CD14-positive monocyte (primary cell): ENCODE data around the gene CFAP92. TPM values are rescaled to one million over a fixed set of nuclear protein-coding genes. Genes with fewer than 3 reads are reported as not detected.

ENCODE experiments used
- DNase-seq, 3 donors: peaks; one replicate each; pipeline ENCODE4 v3.0.0-alpha.2; 2011 to 2022
- H2AFZ ChIP-seq: 2 replicates; pipeline ENCODE4 v1.6.0; 2012; ENCODE audit warnings: mild to moderate bottlenecking, low read depth, low read length, inconsistent platforms; ENCODE audit not compliant: insufficient read depth, poor library complexity, severe bottlenecking
- H3K27ac ChIP-seq, 2 donors: 1 replicate in 1 of 2; 2 replicates in 1 of 2; pipeline ENCODE4 v1.5.1; 2012 to 2013; ENCODE audit warnings: low read length in 2 of 2, control low read depth in 1 of 2, inconsistent platforms in 1 of 2, low read depth in 1 of 2, mild to moderate bottlenecking in 1 of 2
- H3K27me3 ChIP-seq, 2 donors: one replicate each; pipeline versions ENCODE4 v1.6.0 to v1.6.1; 2011 to 2013; ENCODE audit warnings: low read length in 2 of 2; ENCODE audit not compliant: control insufficient read depth in 2 of 2, insufficient read depth in 2 of 2
- H3K36me3 ChIP-seq, 2 donors: replicated peaks in 1 of 2; 1 replicate in 1 of 2; 2 replicates in 1 of 2; pipeline versions ENCODE4 v1.5.1 to v1.6.1; 2012 to 2013; ENCODE audit warnings: low read length in 2 of 2, control low read depth in 1 of 2, inconsistent platforms in 1 of 2, mild to moderate bottlenecking in 1 of 2; ENCODE audit not compliant: insufficient read depth in 2 of 2, control insufficient read depth in 1 of 2
- H3K4me1 ChIP-seq, 2 donors: 1 replicate in 1 of 2; 2 replicates in 1 of 2; pipeline versions ENCODE4 v1.5.1 to v1.6.1; 2012 to 2013; ENCODE audit warnings: low read length in 2 of 2, control low read depth in 1 of 2, inconsistent platforms in 1 of 2, mild to moderate bottlenecking in 1 of 2, moderate library complexity in 1 of 2; ENCODE audit not compliant: insufficient read depth in 2 of 2, control insufficient read depth in 1 of 2
- H3K4me2 ChIP-seq: replicated peaks from 2 replicates; pipeline ENCODE3; 2012; ENCODE audit warnings: low read length, moderate library complexity, mild to moderate bottlenecking; ENCODE audit not compliant: poor library complexity, severe bottlenecking; ENCODE audit errors: extremely low read depth
- H3K4me3 ChIP-seq, 3 experiments: fragments of 200-600 bp in 1 of 3; sonication (generic) in 1 of 3; replicated peaks in 1 of 3; 1 replicate in 2 of 3; 2 replicates in 1 of 3; pipeline ENCODE4 v1.5.1; 2011 to 2013; ENCODE audit warnings: low read length in 3 of 3, mild to moderate bottlenecking in 3 of 3, control low read depth in 2 of 3, low read depth in 2 of 3, inconsistent platforms in 1 of 3, moderate library complexity in 1 of 3
- H3K79me2 ChIP-seq: 2 replicates; pipeline ENCODE4 v1.6.0; 2012; ENCODE audit warnings: mild to moderate bottlenecking, control low read depth, inconsistent platforms, low read length, moderate library complexity; ENCODE audit not compliant: insufficient read depth
- H3K9ac ChIP-seq: 2 replicates; pipeline ENCODE4 v1.6.0; 2017; ENCODE audit warnings: low read length, mild to moderate bottlenecking; ENCODE audit not compliant: insufficient read depth, poor library complexity, severe bottlenecking
- H3K9me3 ChIP-seq, 2 donors: replicated peaks in 1 of 2; 1 replicate in 1 of 2; 2 replicates in 1 of 2; pipeline versions ENCODE4 v1.5.1 to v1.6.1; 2012 to 2013; ENCODE audit warnings: low read length in 2 of 2, control low read depth in 1 of 2; ENCODE audit not compliant: control insufficient read depth in 1 of 2, insufficient read depth in 1 of 2
- H4K20me1 ChIP-seq: 2 replicates; pipeline ENCODE4 v1.6.0; 2012; ENCODE audit warnings: mild to moderate bottlenecking, low read length, control low read depth, moderate library complexity; ENCODE audit not compliant: insufficient read depth
- H3K27ac Mint-ChIP-seq, 7 donors: one replicate each; pipeline ENCODE4 v1.8.0; 2020; ENCODE audit warnings: mild to moderate bottlenecking in 7 of 7, mixed read lengths in 7 of 7, moderate library complexity in 6 of 7, inconsistent platforms in 2 of 7
- H3K27me3 Mint-ChIP-seq, 3 donors: one replicate each; pipeline ENCODE4 v1.8.0; 2021 to 2022; ENCODE audit warnings: low read depth in 3 of 3, mild to moderate bottlenecking in 3 of 3, mixed read lengths in 3 of 3, moderate library complexity in 3 of 3, inconsistent platforms in 1 of 3
- H3K36me3 Mint-ChIP-seq, 2 donors: one replicate each; pipeline ENCODE4 v1.8.0; 2020; ENCODE audit warnings: mixed read lengths in 2 of 2, inconsistent platforms in 1 of 2, mild to moderate bottlenecking in 1 of 2
- H3K4me1 Mint-ChIP-seq: one replicate; pipeline ENCODE4 v1.8.0; 2020; ENCODE audit warnings: mild to moderate bottlenecking, mixed read lengths
- H3K4me3 Mint-ChIP-seq, 2 donors: one replicate each; pipeline ENCODE4 v1.8.0; 2020; ENCODE audit warnings: mild to moderate bottlenecking in 2 of 2, mixed read lengths in 2 of 2, moderate library complexity in 1 of 2
- H3K9me3 Mint-ChIP-seq, 7 donors: one replicate each; pipeline ENCODE4 v1.8.0; 2020 to 2022; ENCODE audit warnings: mixed read lengths in 7 of 7, mild to moderate bottlenecking in 6 of 7, moderate library complexity in 6 of 7, inconsistent platforms in 2 of 7
- WGBS: methylation state at CpG from one replicate; pipeline ENCODE4 v1.1.5; 2013; ENCODE audit warnings: missing lambda C conversion rate; ENCODE audit not compliant: insufficient coverage; 5-methylcytosine and 5-hydroxymethylcytosine counted together
- intact Hi-C, 2 donors: fragments of 100-400 bp; cut with micrococcal nuclease; formaldehyde crosslinking; loops; one replicate each; pipeline versions ENCODE4 v1.15.0 to v1.15.1; 2023
- polyA minus RNA-seq: library from RNA; depleted of rRNA, polyadenylated mRNA; stranded (reverse); fragments of >200 nt; gene quantifications from 2 replicates; pipeline ENCODE4 v1.2.3, GENCODE V29; 2012
- polyA plus RNA-seq, 3 donors: library from polyadenylated mRNA; depleted of rRNA in 1 of 3; unstranded in 2 of 3; stranded (reverse) in 1 of 3; fragments of 300-500 nt in 2 of 3; fragments of >200 nt in 1 of 3; fragmentation: Illumina TruSeq in 2 of 3; gene quantifications; 1 replicate in 2 of 3; 2 replicates in 1 of 3; pipeline ENCODE4 v1.2.3, GENCODE V29; 2012 to 2021
- total RNA-seq, 12 experiments: library from RNA in 1 of 12; stranded (reverse) in 1 of 12; fragments of 120-200 nt in 1 of 12; gene quantifications; one replicate each; pipeline ENCODE4 v1.2.4 and lab custom pipeline; 2013 to 2026; ENCODE audit warnings: mixed read lengths in 6 of 12, inconsistent platforms in 1 of 12
- TF ChIP-seq, protein P1 (sequence below): fragments of 200-600 bp; IDR thresholded peaks from one replicate; pipeline ENCODE4 v1.8.0; 2022; ENCODE audit warnings: antibody characterized with exemption, mild to moderate bottlenecking

CFAP92 gene, protein sequence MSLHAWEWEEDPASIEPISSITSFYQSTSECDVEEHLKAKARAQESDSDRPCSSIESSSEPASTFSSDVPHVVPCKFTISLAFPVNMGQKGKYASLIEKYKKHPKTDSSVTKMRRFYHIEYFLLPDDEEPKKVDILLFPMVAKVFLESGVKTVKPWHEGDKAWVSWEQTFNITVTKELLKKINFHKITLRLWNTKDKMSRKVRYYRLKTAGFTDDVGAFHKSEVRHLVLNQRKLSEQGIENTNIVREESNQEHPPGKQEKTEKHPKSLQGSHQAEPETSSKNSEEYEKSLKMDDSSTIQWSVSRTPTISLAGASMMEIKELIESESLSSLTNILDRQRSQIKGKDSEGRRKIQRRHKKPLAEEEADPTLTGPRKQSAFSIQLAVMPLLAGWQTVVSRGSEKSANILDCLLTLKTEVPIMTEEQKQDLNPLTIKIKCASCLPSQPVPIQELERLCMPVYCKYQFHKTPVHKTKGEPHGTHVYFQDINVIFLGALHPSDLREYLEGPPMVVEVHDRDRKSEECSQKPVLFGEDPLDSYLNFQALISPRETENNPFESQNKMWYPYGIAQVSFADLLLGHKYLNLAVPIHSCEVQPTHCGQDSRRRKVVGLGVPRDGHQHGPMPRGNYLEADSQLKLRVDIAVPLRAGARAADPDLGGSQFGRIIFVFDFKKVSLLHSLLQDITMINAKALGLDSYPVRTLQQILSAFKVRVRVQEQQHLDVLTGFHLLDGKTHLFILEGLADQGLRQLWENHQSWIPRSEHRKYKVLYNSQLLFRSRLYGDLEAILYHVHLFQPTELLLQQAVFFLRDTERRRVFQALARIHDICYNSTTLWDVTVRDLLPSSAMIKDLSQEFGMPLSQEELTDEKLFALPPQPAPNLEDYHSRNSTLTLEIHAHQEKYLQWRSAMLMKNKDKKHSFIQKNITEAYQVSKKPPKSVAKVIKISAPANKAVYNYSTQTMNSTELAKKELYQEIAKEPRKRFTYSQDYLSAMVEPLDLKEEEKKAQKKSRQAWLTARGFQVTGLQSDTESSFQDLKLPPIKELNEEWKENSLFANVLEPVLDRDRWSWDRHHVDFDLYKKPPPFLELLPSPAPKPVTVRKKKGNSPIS
- total RNA-seq (2013): 0.40 TPM
- polyA plus RNA-seq (under 1 TPM; 0.12 to 0.50 (median 0.19) TPM), polyA minus RNA-seq (0.28 and 0.56 TPM in 2 replicates), total RNA-seq (lab: John Stamatoyannopoulos, UW) (0 to 2.8 (median 0.28) reads per million in 11 experiments)

DNA sequence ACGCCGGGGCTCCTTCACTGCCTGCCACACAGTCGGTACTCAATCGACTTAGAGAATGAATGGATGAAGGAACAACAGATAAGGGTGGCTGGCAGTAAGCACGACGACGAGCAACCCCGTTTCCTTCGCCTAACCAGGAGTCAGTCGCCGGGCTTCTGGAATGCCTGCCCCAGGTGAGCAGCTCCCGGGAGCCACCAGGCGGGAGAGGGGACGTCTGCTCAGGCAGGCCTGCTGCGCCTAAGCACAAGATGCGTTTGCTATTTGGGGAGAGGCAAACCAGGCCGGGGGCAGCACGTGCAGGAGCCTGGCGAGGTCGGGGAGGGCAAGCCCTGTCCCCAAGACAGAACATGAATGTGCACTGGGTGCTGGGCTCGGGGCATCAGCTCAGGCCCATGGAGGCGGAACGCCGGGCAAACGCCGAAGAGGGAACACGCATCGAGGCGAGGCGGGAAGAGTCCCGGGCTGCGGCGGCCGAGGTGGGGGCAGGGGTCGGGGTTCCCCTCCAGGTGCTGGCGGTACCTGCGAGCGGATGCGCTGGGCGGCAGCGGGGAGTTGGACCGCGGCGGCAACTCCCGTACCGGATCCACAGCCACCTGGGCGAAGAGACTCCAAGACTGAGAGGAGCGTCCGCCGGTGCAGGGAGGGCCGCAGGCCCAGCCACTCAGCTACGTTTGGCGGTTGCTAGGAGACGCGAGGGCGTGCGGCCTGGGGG lies at the start of gene CFAP92:
CFAP92 (minus strand) TSS at position 616 of the 712 bp plus-strand sequence. CDS start 772 bp downstream, outside the sequence.
- peak within 1 kb of the TSS; percentile 23 to 83 (median 68) for H3K27ac Mint-ChIP-seq
- Histone ChIP-seq H4K20me1 (no peaks in the 10 kb centered on the region), H3K36me3 (no peaks in the 10 kb centered on the region), H3K4me1 (peaks cover 30 to 34% of the 10 kb centered on the region in 2 donors), H3K27ac (no peak within 1 kb of the TSS), H3K79me2 (no peaks in the 10 kb centered on the region), H3K27me3 (peaks cover 3 to 8% of the 10 kb centered on the region in 2 donors), H3K4me2 (peak within 1 kb of the TSS; percentile 75), H3K9me3 (no peaks in the 10 kb centered on the region), H3K9ac (peak within 1 kb of the TSS; percentile 39), H2AFZ (peak within 1 kb of the TSS; percentile 78), H3K4me3 (peak within 1 kb of the TSS; percentile 14 to 67 (median 19))
- peaks cover 32% of the 10 kb centered on the region for H3K4me1 Mint-ChIP-seq
- H3K36me3 Mint-ChIP-seq: peaks cover 0 to 2% of the 10 kb centered on the region in 2 donors
- intact Hi-C loops: no loop called here
- peak; percentile 79 to 85 (median 80) for DNase-seq
- TF ChIP-seq, protein P1, sequence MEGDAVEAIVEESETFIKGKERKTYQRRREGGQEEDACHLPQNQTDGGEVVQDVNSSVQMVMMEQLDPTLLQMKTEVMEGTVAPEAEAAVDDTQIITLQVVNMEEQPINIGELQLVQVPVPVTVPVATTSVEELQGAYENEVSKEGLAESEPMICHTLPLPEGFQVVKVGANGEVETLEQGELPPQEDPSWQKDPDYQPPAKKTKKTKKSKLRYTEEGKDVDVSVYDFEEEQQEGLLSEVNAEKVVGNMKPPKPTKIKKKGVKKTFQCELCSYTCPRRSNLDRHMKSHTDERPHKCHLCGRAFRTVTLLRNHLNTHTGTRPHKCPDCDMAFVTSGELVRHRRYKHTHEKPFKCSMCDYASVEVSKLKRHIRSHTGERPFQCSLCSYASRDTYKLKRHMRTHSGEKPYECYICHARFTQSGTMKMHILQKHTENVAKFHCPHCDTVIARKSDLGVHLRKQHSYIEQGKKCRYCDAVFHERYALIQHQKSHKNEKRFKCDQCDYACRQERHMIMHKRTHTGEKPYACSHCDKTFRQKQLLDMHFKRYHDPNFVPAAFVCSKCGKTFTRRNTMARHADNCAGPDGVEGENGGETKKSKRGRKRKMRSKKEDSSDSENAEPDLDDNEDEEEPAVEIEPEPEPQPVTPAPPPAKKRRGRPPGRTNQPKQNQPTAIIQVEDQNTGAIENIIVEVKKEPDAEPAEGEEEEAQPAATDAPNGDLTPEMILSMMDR: no peak
- peaks cover 2 to 11% (median 10%) of the 10 kb centered on the region in 3 donors for H3K27me3 Mint-ChIP-seq
- peak within 1 kb of the TSS; percentile 67 to 83 for H3K4me3 Mint-ChIP-seq
- H3K9me3 Mint-ChIP-seq: peaks cover 0 to 2% (median 0%) of the 10 kb centered on the region in 7 donors
- 30% methylated on average over 51 of the region's 57 CpGs for WGBS
